ENCODE results near the gene CIAO3.

- TF ChIP-seq EZH2 (IDR thresholded peaks at IDR 0.05; ENCODE audit: borderline replicate concordance, insufficient read depth, low read length, poor library complexity, severe bottlenecking) (no peak), POLR2AphosphoS5 (IDR thresholded peaks at IDR 0.05) (no peak)
- TF ChIP-seq, protein P1, sequence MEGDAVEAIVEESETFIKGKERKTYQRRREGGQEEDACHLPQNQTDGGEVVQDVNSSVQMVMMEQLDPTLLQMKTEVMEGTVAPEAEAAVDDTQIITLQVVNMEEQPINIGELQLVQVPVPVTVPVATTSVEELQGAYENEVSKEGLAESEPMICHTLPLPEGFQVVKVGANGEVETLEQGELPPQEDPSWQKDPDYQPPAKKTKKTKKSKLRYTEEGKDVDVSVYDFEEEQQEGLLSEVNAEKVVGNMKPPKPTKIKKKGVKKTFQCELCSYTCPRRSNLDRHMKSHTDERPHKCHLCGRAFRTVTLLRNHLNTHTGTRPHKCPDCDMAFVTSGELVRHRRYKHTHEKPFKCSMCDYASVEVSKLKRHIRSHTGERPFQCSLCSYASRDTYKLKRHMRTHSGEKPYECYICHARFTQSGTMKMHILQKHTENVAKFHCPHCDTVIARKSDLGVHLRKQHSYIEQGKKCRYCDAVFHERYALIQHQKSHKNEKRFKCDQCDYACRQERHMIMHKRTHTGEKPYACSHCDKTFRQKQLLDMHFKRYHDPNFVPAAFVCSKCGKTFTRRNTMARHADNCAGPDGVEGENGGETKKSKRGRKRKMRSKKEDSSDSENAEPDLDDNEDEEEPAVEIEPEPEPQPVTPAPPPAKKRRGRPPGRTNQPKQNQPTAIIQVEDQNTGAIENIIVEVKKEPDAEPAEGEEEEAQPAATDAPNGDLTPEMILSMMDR (IDR thresholded peaks at IDR 0.05; ENCODE audit: poor library complexity, severe bottlenecking): peak; percentile 78
Observed at GRCh38 chr16:785563-786535, 45.1 kb upstream of the CIAO3 start.
